Effector memory CD4-positive, alpha-beta T cell (primary cell): Measurements from ENCODE around the gene BACH2.

Experiments
- DNase-seq, 3 donors: peaks; one replicate each; pipeline ENCODE4 v3.0.0-alpha.2; 2020
- H3K27ac ChIP-seq: 2 replicates; pipeline ENCODE4 v1.7.0; 2013; ENCODE audit warnings: mild to moderate bottlenecking, low read length, moderate library complexity; ENCODE audit not compliant: insufficient read depth, poor library complexity, severe bottlenecking
- H3K27me3 ChIP-seq: replicated peaks from 2 replicates; pipeline ENCODE4 v1.7.0; 2013; ENCODE audit warnings: mild to moderate bottlenecking, low read length; ENCODE audit not compliant: insufficient read depth, control insufficient read depth, poor library complexity, severe bottlenecking
- H3K36me3 ChIP-seq: 2 replicates; pipeline ENCODE4 v1.7.0; 2013; ENCODE audit warnings: mild to moderate bottlenecking, low read length, moderate library complexity; ENCODE audit not compliant: control insufficient read depth, insufficient read depth
- H3K4me1 ChIP-seq: 2 replicates; pipeline ENCODE4 v1.7.0; 2013; ENCODE audit warnings: low read length, mild to moderate bottlenecking; ENCODE audit not compliant: control insufficient read depth, insufficient read depth, poor library complexity, severe bottlenecking
- H3K4me3 ChIP-seq: 2 replicates; pipeline ENCODE4 v1.7.0; 2013; ENCODE audit warnings: low read length, low read depth, mild to moderate bottlenecking; ENCODE audit not compliant: insufficient read depth, poor library complexity, severe bottlenecking
- H3K9me3 ChIP-seq: 2 replicates; pipeline ENCODE4 v1.7.0; 2013; ENCODE audit warnings: mild to moderate bottlenecking, low read length, moderate library complexity; ENCODE audit not compliant: control insufficient read depth

The BACH2 gene

GRCh38 chr6:90053614-90054013 lies 243.0 kb downstream of the BACH2 start:
- Histone ChIP-seq H3K27ac (no peak overlapping the region), H3K36me3 (no peaks in the 10 kb centered on the region), H3K27me3 (no peaks in the 10 kb centered on the region), H3K4me3 (no peak overlapping the region), H3K9me3 (no peaks in the 10 kb centered on the region), H3K4me1 (no peaks in the 10 kb centered on the region)
- no peak for DNase-seq

- Histone ChIP-seq H3K4me3 (no peak overlapping the region), H3K27me3 (no peaks in the 10 kb centered on the region), H3K36me3 (no peaks in the 10 kb centered on the region), H3K9me3 (no peaks in the 10 kb centered on the region), H3K4me1 (no peaks in the 10 kb centered on the region), H3K27ac (no peak overlapping the region)
- no peak for DNase-seq
Observed at GRCh38 chr6:90049295-90049694, 247.3 kb downstream of the BACH2 start.

- DNase-seq, result no peak
- H3K36me3 ChIP-seq, result no peaks in the 10 kb centered on the region
- H3K9me3 ChIP-seq, result no peaks in the 10 kb centered on the region
- no peaks in the 10 kb centered on the region for H3K27me3 ChIP-seq
- H3K27ac ChIP-seq, result no peak overlapping the region
- H3K4me3 ChIP-seq, result no peak overlapping the region
- H3K4me1 ChIP-seq, result no peaks in the 10 kb centered on the region
Observed at GRCh38 chr6:90048206-90048967, 248.3 kb downstream of the BACH2 start.

GRCh38 chr6:90045535-90045934 lies 251.1 kb downstream of the BACH2 start:
- no peak for DNase-seq

GRCh38 chr6:90044833-90045381 lies 251.7 kb downstream of the BACH2 start:
- no peak for DNase-seq
- no peaks in the 10 kb centered on the region for H3K36me3 ChIP-seq
- no peaks in the 10 kb centered on the region for H3K9me3 ChIP-seq
- no peaks in the 10 kb centered on the region for H3K27me3 ChIP-seq
- H3K4me1 ChIP-seq, result no peaks in the 10 kb centered on the region
- H3K27ac ChIP-seq, result no peak overlapping the region
- H3K4me3 ChIP-seq, result no peak overlapping the region

More at GRCh38 chr6:90045535-90045934, 251.1 kb downstream of the BACH2 start:
- Histone ChIP-seq H3K4me3 (no peak overlapping the region), H3K36me3 (no peaks in the 10 kb centered on the region), H3K9me3 (no peaks in the 10 kb centered on the region), H3K27ac (no peak overlapping the region), H3K4me1 (no peaks in the 10 kb centered on the region), H3K27me3 (no peaks in the 10 kb centered on the region)

GRCh38 chr6:90044182-90044832 lies 252.3 kb downstream of the BACH2 start:
- Histone ChIP-seq H3K4me3 (no peak overlapping the region), H3K9me3 (no peaks in the 10 kb centered on the region), H3K36me3 (no peaks in the 10 kb centered on the region), H3K27me3 (no peaks in the 10 kb centered on the region), H3K4me1 (no peaks in the 10 kb centered on the region), H3K27ac (no peak overlapping the region)
- DNase-seq, result no peak

- H3K36me3 ChIP-seq, result no peaks in the 10 kb centered on the region
- no peaks in the 10 kb centered on the region for H3K4me1 ChIP-seq
- H3K9me3 ChIP-seq, result no peaks in the 10 kb centered on the region
- DNase-seq, result no peak
- no peak overlapping the region for H3K27ac ChIP-seq
- no peaks in the 10 kb centered on the region for H3K27me3 ChIP-seq
- no peak overlapping the region for H3K4me3 ChIP-seq
Observed at GRCh38 chr6:90040931-90041330, 255.7 kb downstream of the BACH2 start.

DNA sequence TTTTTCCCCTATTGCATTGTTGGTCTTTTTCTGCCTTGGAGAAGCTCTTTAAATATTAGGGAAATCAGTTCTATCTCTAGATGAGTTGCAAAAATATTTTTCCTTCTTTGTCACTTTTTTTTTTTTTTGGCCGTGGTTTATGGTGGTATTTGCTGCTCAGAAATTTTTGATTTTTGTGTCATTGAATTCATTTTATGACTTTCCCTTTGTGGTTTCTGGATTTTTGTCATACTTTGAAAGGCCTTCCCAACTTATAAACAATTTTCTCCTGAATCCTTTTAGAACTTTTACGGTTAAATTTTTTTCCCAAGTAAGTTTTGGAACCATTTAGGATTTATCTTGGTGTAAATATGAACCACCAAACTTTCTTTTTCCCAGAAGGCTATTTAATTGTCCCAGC lies 256.7 kb downstream of the BACH2 start:
- Histone ChIP-seq H3K27ac (no peak overlapping the region), H3K27me3 (no peaks in the 10 kb centered on the region), H3K4me1 (no peaks in the 10 kb centered on the region), H3K4me3 (no peak overlapping the region), H3K36me3 (no peaks in the 10 kb centered on the region), H3K9me3 (no peaks in the 10 kb centered on the region)
- DNase-seq, result no peak

- Histone ChIP-seq H3K9me3 (no peaks in the 10 kb centered on the region), H3K36me3 (no peaks in the 10 kb centered on the region), H3K4me3 (no peak overlapping the region), H3K4me1 (peaks cover 4% of the 10 kb centered on the region), H3K27me3 (no peaks in the 10 kb centered on the region), H3K27ac (no peak overlapping the region)
- DNase-seq, result no peak
Observed at GRCh38 chr6:90038961-90039653, 257.5 kb downstream of the BACH2 start.

DNA sequence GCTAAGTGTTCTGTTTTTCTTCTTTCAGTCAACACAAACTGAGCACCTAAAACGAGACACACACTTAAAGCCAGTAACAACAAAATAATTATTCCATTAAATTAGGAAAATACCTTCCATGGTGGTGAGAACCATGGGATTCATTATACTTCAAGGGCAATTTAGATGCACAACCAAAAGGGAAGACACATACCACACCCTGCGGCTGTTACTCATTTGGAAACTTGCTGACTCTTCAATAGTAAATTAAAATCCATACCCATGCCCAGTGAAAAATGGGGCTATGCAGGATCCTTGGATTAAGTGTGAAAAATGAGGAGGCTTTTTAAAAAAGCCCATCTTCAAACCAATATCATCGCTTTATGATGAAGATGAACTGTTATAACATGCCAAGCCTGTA lies 259.7 kb downstream of the BACH2 start:
- Histone ChIP-seq H3K36me3 (no peaks in the 10 kb centered on the region), H3K4me1 (peaks cover 7% of the 10 kb centered on the region), H3K4me3 (no peak overlapping the region), H3K27me3 (no peaks in the 10 kb centered on the region), H3K27ac (no peak overlapping the region), H3K9me3 (no peaks in the 10 kb centered on the region)
- DNase-seq, result no peak
